GM19238 (cell line): ENCODE data around the gene PROK1.
A peak's percentile ranks its signal among the peaks of the same experiment; 100 is the strongest.

Source experiments
- DNase-seq: peaks from one replicate; pipeline ENCODE4 v3.0.0; 2011; ENCODE audit warnings: low spot score; ENCODE audit not compliant: insufficient read length

PROK1 gene

GRCh38 chr1:110488161-110488560, 37.2 kb downstream of the PROK1 start:
- no peak for DNase-seq

- no peak for DNase-seq
Observed at GRCh38 chr1:110488867-110489266, 37.9 kb downstream of the PROK1 start.

GRCh38 chr1:110489406-110489805, 38.5 kb downstream of the PROK1 start:
- no peak for DNase-seq

GRCh38 chr1:110489973-110490542, 39.1 kb downstream of the PROK1 start:
- no peak for DNase-seq

- DNase-seq = no peak
Observed at GRCh38 chr1:110490791-110491451, 40.0 kb downstream of the PROK1 start.

GRCh38 chr1:110492573-110492972, 41.6 kb downstream of the PROK1 start:
- DNase-seq = no peak

GRCh38 chr1:110493059-110493699, 42.2 kb downstream of the PROK1 start:
- no peak for DNase-seq

GRCh38 chr1:110494036-110494435, 43.1 kb downstream of the PROK1 start:
- DNase-seq = no peak

- no peak for DNase-seq
Observed at GRCh38 chr1:110494522-110495406, 43.8 kb downstream of the PROK1 start.

GRCh38 chr1:110495926-110496600, 45.1 kb downstream of the PROK1 start:
- DNase-seq = peak; percentile 80

- DNase-seq = no peak
Observed at GRCh38 chr1:110498270-110498669, 47.3 kb downstream of the PROK1 start.

GRCh38 chr1:110501488-110502132, 50.7 kb downstream of the PROK1 start:
- DNase-seq = no peak

GRCh38 chr1:110502402-110503151, 51.6 kb downstream of the PROK1 start:
- no peak for DNase-seq

- no peak for DNase-seq
Observed at GRCh38 chr1:110503471-110503870, 52.5 kb downstream of the PROK1 start.

GRCh38 chr1:110504226-110504625, 53.3 kb downstream of the PROK1 start:
- no peak for DNase-seq

- DNase-seq = no peak
Observed at GRCh38 chr1:110505596-110505995, 54.6 kb downstream of the PROK1 start.

- DNase-seq = no peak
Observed at GRCh38 chr1:110506541-110506940, 55.6 kb downstream of the PROK1 start.
